NCI-H2081 treated with DMSO at 0.1 percent for 48 hours (cell line): ENCODE measurements around the gene COL20A1.

Experiments used
- DNase-seq: peaks from one replicate; lab custom pipeline; 2025; lab: John Stamatoyannopoulos, UW

Gene COL20A1

DNA sequence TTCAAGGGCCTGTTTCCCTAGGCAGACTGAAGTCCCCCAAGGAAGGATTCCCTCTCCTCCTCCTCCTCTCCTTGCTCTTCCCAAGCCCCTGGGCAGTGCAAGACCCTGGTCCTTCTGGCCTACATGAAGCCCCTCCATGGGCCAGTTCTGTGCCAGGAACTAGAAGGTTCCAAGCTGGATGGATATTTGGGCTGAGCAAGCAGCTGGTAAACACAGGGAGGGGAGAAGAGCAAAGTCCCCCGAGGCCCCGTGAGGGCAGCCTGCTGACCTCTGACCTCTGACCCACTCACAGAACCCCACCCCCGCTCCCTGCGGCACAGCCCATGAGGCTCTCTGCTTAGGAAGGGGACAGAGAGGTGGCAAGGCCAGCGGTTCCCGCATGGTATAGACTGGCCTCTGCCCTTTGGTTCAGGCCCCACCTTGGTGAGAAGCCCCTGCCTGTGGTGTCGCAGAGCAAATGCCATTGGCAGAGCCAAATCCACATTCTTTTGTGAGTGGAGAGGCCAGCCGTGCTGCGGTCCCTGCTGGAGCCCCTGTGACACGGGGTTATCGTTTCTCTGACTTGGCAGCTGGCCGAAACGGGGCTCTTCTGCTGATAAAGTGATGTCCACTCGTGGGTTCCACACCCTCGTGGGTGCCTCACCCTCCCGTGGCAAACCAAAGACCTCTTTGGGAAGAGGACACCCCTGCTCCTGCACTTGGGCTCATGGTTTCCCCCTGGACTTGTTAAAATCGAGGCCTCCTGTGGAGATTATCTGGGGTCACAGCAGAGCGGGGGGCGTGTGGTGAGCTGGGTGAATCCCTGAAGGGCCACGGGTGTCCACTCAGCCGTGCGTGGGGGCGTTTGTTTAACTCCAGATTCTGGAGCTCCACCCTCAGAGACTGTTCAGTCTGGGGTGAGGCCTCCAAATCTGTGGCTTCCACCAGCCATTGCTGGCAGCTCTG is 70.3 kb downstream of the COL20A1 start:
- no peak for DNase-seq

GRCh38 chr20:63363981-63364561 is 71.1 kb downstream of the COL20A1 start:
- no peak for DNase-seq

GRCh38 chr20:63364801-63365585 is 72.0 kb downstream of the COL20A1 start:
- DNase-seq, result no peak

DNA sequence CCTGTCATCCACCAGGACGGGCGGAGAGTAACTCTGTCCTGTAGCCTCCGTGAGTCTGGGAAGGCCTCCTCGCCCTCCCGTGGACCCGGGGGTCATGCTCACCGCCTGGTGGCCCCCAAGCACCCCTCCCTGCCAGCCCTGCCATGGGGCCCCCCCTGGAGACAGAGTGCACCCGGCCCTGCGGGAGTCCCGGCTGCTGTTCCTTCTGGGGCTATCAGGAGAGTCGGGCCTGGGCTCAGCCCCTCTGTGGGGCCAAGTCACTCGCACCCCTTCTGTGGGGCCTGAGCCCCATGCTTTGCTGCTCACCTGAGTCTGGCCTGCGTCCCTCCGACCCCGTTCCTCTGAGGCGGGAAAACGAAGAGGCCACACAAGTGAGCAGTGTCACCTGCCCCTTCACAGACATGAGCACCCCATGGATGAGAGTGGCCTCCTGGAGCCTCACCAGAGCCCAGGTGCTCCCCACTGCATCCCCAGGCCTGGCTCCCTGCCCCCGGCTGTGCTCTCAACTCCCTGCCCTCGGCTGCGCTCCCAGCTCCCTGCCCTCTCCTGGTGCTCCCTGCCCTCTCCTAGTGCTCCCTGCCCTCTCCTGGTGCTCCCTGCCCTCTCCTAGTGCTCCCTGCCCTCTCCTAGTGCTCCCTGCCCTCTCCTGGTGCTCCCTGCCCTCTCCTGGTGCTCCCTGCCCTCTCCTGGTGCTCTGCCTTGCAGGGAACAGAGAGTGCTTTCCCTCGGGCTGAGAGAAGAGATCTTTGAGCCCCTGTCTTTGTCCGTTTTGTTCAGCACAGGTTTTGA is 72.8 kb downstream of the COL20A1 start:
- DNase-seq, result no peak

DNA sequence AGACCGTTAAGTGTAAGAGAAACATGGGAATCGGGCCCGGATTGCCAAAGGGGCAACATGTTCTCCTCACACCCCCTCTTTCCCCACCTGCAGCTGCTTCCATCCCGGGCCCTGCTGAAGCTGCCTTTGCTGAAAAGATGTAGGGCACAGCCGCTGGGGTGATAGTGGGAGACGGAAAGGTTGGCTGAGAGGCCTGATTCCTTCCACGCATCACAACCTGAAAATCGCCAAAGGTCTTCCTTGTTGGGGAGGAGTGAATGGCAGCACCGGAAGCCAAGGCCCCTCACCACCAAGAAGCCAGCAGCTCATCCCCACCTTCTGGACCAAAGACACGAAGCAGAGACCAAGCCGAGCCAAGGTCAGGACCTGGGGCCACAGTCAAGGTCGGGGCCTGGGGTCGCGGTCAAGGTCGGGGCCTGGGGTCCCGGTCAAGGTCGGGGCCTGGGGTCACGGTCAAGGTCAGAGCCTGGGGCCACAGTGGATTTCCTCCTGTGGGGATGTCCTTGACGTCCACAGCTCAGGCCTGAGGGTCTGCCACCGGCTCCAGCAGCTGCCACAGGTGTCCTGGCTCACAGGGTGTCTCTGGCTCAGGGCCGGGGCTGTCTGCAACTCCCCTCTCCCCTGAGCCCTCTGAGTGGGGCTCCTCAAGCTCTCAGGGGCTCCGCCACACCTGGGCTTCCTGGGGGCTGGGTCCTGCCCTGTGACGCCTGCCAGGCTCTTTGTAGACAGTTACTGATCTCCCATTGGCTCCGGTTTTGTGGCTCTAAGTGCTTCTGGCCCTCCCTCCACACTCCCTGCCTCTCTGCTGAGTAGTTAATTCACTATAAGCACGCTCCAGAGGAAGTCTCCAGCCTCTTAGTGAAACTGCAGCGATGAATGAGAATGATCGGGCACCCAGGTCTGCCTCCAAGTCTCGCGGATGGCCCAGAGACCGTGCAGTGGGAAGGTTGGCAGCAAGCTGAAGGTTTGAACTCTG is 73.7 kb downstream of the COL20A1 start:
- no peak for DNase-seq

- no peak for DNase-seq
Measured at GRCh38 chr20:63367446-63368055, 74.6 kb downstream of the COL20A1 start.

GRCh38 chr20:63368151-63368550 is 75.2 kb downstream of the COL20A1 start:
- no peak for DNase-seq

DNA sequence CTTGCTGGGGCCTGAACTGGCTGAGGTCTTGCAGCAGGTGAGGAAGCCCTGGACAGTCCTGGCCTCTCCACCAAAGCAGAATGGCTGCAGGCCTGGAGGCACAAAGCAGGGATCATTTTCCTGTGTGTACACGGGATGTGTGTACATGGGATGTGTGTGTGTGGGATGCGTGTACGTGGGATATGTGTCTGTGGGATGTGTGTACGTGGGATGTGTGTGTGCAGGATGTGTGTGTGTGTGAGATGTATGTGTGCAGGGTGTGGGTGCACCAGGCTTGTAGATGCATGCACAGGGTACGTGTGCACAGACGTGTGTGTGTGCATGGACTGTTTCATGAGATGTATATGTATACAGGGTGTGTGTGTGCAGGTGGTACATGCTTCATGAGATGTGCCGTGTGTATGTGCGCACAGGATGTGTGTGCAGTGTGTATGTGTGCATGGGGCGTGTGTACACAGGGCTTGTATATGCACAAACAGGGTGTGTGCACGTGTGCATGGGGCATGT is 76.1 kb downstream of the COL20A1 start:
- DNase-seq, result no peak

DNA sequence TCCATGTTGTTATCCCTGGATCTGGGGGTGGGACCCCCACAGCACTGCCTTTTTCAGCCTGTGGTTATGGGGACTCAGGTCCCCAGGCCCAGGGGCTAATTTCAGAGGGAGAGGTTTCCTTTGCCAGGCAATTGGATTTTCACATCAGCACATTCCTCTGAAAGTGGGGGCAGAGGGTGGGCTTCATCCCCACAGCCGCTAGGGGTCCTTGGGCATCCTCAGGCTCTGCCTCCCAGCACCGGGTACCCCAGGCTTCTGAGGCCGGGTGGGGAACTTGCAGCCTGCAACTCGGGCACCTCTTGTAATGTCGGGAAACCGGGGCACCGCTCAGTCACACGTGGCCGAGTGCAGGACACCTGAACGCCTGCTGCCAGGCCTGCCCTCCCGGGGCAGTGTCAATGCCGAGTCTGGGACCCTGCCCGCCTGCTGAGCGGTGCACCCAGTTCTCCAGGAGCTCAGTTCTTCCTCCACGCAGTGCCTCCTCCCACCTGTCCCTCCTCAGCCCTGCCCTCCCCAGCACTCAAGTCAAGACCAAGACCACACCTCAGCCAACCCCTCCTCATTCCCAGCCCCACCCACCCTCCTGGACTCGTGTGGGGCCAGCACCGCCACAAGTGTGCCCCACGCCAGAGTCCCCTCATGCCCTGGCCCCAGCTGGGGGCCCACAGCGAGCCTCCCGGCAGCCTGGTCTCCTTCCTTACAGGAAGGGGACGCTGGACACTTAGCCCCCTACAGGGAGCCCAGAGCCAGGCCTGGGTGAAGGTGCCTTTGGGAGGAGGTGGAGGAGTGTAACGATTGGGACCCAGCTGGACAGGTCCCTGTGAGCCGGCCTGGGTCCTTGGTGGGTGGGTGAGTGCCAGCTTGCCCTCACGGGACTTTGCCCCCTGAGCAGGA is 77.0 kb downstream of the COL20A1 start:
- DNase-seq, result no peak

- DNase-seq, result no peak
Measured at GRCh38 chr20:63370618-63371187, 77.7 kb downstream of the COL20A1 start.

- DNase-seq, result no peak
Measured at GRCh38 chr20:63371291-63371865, 78.4 kb downstream of the COL20A1 start.

DNA sequence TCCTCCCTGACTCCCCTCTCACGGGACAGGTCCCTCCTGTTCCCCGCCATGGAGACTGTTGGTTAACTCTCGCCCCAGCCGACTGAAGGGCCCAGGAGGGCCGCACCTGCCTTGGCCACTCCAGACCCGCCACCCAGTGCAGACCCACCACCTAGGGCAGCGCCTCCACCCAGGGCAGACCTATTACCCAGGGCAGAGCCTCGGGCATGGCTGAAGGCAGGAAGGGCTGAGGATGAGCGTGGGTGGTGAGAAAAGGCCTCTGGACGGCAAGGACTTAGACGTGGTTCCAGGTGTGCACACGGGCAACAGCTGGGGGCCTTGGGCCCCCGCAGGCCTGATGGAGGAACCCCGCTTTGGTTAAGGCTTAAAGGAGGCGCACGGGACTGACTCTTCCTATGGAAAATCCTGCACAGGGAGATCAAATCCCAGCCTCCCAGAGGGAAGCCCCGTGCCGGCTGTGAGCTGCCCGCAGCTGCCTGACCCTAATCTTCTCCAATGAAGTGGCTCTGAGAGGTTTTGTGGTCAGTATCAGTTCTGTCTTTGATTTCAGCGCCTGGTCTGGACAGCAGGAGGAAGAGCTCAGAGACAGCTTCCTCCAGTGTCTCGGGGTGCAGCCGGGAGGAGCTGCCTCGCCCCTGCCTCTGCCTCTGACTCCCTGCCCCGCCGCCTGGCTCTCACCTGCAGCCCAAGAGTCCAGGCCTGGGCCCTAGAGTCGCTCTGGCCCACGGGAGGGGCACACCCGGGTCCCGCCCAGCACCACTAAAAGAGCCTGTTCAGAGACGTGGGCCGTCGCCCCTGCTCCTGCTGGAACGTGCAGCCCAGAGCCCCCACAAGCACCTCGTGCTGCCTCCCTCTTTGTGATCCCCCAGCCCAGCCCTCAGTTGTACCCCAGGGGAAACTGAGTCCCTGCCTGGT is 80.2 kb downstream of the COL20A1 start:
- no peak for DNase-seq

GRCh38 chr20:63373996-63374395 is 81.0 kb downstream of the COL20A1 start:
- DNase-seq, result no peak

DNA sequence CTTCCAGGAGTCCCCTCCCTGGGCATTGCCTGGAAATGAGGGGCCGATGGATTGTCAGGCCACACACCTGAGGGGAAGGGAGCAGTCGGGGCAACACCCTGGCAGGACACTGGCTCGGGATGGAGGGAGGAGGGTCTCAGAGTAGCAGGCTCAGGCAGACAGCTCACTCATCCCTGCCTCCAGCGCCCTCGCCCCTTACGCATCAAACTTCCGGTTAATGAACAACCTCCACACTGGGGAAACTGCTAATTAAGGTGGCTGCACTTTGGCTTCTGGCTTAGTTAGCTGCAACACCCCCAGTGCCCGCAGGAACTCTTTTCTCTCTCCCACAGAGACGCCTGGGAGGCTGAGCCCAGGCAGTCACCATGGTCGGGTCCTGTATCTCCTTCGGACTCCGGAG is 81.5 kb downstream of the COL20A1 start:
- no peak for DNase-seq

DNA sequence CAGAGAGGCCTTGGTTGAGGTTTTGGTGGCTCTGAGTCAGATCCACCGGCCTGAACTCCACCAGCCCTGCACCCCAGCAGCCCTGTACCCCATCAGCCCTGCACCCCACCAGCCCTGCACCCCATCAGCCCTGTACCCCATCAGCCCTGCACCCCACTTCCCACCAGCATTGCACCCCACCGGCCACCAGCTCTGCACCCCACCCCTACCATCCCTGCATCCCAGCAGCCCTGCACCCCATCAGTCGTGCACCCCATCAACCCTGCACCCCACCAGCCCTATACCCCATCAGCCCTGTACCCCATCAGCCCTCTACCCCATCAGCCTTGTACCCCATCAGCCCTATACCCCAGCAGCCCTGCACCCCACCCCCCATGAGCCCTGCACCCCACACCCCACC is 82.5 kb downstream of the COL20A1 start:
- DNase-seq, result no peak

DNA sequence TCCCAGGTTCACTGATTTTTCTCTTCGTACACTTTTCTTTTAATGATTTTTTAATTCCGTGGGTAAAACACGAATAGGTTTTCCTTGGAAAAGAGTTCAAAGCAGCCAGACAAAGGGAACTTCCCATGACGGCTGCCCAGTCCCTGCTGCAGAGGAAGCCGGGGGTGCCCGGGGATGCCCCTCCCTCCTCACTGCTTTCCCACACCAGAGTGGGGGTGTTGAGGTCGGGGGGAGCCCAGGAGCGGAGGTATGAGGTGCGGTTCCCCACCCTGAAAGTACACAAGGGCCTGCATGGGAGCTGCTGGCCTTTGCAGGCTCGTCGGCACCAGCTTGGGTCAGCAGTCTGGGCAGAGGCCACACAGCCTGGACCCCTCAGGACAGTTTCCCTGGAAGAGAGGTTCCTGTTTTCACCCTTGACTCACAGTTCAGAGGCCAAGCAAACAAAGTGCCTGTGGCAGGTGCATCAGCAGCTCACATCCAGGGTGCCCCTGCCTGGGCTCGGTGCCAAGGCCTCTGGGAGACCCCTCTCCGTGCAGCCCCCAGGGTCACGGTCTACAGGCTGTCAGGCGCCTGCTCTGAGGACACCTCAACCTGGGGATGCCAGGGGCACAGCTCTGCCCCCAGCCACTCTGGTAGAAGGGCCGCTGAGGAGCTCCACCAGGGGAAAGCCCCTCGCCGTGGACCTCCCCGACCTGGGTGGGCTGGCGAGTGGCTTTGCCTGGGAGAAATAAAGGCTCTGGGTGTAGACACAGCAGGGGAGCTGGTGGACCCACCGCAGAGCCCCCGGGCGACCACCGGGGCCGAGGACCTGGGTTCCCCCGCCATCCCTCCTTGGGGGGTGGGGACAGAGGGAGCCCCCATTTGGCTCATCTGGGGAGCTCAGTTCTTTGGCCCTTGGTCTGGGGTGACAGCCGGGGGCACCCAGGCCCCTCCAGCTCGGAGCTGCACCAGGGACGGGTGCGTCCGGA is 83.6 kb downstream of the COL20A1 start:
- no peak for DNase-seq
